HG02973 (cell line): ENCODE results near the gene ERMAP.
"Not testable (repeated sequence)": the region's sequence is repeated elsewhere in the genome, so short reads cannot be mapped to it uniquely, and the experiment has no call there.

Experiments used
- ATAC-seq: cut with Tn5 transposase; IDR thresholded peaks from one replicate; pipeline ENCODE4 v1.9.1; 2021; ENCODE audit warnings: moderate library complexity; ENCODE audit not compliant: unreplicated experiment

The ERMAP gene

GRCh38 chr1:42807056-42807668, 9.8 kb upstream of the ERMAP start:
- ATAC-seq, result no peak

DNA sequence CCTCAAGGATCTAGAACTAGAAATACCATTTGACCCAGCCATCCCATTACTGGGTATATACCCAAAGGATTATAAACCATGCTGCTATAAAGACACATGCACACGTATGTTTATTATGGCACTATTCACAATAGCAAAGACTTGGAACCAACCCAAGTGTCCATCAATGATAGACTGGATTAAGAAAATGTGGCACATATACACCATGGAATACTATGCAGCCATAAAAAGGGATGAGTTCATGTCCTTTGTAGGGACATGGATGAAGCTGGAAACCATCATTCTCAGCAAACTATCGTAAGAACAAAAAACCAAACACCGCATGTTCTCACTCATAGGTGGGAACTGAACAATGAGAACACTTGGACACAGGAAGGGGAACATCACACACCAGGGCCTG, 2.1 kb upstream of the ERMAP start:
- ATAC-seq, result not testable (repeated sequence)

GRCh38 chr1:42815941-42816584, 859 bp upstream of the ERMAP start:
- ATAC-seq, result no peak

- no peak for ATAC-seq
Measured at GRCh38 chr1:42817440-42817767, 482 bp downstream of the ERMAP start.

DNA sequence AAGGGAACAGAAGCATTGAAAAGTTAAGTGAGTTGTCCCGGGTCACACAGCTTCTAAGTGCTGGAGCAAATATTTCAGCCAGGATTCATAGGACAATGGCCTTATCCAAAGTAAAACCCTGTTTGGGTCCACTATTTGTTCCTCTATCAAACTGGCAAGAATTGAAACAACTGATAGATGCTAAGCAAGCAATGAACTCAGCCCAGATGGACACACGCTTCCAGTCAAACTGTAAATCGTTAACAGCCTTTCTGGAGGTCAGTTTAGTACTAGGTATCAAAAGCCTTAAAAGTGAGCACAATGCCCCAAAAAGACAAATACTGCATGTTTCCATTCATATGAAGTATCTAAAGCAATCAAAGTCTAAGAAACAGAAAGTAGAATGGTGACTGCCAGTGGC, 1.1 kb downstream of the ERMAP start:
- no peak for ATAC-seq

- no peak for ATAC-seq
Measured at GRCh38 chr1:42820813-42821212, 3.9 kb downstream of the ERMAP start.

- no peak for ATAC-seq
Measured at GRCh38 chr1:42821690-42822089, 4.8 kb downstream of the ERMAP start.

GRCh38 chr1:42822800-42823392, 6.0 kb downstream of the ERMAP start:
- no peak for ATAC-seq

- ATAC-seq, result no peak
Measured at GRCh38 chr1:42824481-42825035, 7.6 kb downstream of the ERMAP start.

DNA sequence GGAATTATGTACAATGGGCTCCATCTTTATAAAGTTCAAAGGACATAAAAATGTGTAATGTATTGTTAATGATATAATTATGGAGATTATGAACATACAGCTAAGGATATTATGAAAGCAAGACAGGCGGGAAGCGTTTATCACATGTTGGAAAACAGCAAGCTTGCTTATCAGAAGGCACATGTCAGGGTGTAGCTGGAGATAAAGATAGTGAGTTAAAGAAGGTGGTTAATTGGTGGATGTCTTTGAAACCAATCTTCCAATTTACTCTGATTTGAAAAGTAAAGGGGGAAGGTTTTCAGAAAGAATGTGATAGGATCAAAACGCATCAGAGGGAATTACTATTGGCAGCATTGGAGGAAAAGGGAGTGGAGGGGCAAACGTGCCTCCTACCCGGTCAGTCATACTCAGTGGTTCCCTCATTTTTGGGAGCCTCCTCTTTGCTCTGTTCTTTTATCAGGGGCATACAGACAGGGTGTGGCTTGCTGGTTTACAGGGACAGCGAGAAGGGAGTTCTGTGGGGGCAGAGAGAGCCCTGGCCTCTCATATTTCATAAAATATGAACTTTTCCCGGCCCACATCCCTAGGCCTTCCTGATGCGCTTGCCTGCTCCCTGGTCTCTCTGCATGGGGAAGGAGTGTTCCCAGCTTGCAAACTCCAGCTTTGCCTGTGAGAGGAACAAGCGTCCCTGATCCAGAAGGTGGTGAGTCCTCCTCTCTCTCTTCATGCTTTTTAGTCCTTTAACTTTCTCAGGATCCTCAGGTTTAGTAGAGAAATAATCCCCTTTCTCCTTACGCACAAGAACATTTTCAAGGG, 8.3 kb downstream of the ERMAP start:
- no peak for ATAC-seq

DNA sequence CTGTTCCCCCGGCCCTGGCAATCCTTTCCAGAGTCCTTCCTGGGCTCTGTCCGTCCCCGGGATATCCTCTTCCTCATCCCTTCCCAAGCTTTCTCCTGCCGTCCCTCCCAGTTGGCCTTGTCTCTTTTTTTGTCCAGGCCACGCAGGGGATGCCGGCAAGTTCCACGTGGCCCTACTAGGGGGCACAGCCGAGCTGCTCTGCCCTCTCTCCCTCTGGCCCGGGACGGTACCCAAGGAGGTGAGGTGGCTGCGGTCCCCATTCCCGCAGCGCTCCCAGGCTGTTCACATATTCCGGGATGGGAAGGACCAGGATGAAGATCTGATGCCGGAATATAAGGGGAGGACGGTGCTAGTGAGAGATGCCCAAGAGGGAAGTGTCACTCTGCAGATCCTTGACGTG, 13.7 kb downstream of the ERMAP start:
- ATAC-seq, result no peak

- no peak for ATAC-seq
Measured at GRCh38 chr1:42831273-42831672, 14.4 kb downstream of the ERMAP start.

- ATAC-seq, result no peak
Measured at GRCh38 chr1:42832641-42833240, 15.8 kb downstream of the ERMAP start.

- no peak for ATAC-seq
Measured at GRCh38 chr1:42833981-42834380, 17.1 kb downstream of the ERMAP start.

DNA sequence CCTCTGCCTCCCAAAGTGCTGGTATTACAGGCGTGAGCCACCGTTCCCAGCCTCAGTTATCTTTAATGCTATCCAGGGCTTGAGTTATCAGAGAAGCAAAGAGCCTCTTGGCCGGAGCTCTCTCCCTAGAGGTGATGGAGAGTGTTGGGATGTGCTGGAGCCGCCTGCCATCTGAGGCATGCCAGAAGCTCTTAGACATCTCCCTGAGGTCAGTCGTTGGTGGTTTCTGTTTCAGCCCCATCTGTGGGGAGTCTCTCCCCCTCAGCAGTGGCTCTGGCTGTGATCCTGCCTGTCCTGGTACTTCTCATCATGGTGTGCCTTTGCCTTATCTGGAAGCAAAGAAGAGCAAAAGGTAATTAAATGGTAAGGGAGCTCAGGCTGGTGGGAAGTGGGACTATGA, 17.9 kb downstream of the ERMAP start:
- no peak for ATAC-seq

- ATAC-seq, result no peak
Measured at GRCh38 chr1:42835422-42835821, 18.5 kb downstream of the ERMAP start.

GRCh38 chr1:42837709-42838108, 20.8 kb downstream of the ERMAP start:
- ATAC-seq, result no peak

- no peak for ATAC-seq
Measured at GRCh38 chr1:42838482-42839190, 21.7 kb downstream of the ERMAP start.

DNA sequence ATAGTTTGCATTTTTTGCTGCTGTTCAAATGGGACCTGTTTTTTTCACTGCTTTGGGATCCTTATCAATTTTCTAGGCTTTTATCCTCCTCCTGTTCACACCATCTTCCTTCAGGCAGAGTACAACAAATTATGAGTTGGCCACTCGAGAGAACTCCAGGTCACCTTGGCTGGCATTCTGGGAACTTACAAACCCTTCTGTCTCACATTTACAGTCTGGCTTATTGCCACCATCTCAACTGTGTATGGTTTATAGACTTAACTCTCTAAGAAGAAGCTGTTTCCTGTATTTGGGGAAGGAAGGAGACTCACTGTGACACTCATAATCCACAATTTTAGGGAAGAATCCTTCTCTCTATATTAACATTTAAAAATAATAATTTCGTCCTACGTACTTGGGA, 24.1 kb downstream of the ERMAP start:
- no peak for ATAC-seq

GRCh38 chr1:42841440-42842147, 24.7 kb downstream of the ERMAP start:
- ATAC-seq, result no peak
